Erythroblast (primary cell): Measurements from ENCODE around the gene CYLD.

Experiments
- DNase-seq, 2 experiments: peaks; one replicate each; lab custom pipeline; 2025; lab: John Stamatoyannopoulos, UW
- GATA1 ChIP-seq: IDR thresholded peaks from 2 replicates; pipeline ENCODE4 v1.6.1; 2011; ENCODE audit warnings: low read depth, mild to moderate bottlenecking, control low read depth, low read length, moderate library complexity
- POLR2A ChIP-seq: IDR thresholded peaks from 2 replicates; pipeline ENCODE4 v1.6.1; 2011; ENCODE audit warnings: mild to moderate bottlenecking, low read length

CYLD gene

DNA sequence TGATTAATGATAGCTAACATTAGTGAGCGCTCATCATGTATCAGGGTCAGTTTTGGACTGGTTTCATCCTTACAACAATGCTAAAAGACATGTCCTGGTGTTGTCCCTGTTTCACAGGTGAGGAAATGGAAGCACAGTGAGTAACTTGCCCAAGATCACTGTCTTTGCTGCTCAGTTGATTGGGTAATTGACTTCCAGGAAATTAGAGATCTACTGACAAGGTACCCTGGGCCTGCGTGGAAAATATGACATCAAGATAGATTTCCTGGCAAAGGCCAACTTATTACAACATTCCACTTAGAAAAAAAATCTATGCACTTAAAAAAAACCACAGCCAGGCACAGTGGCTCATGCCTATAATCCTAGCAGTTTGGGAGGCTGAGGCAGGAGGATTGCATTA lies 96.3 kb downstream of the CYLD start:
- DNase-seq, result peak in 1 of 2 experiments; percentile 33
- TF ChIP-seq GATA1, result no peak
- TF ChIP-seq POLR2A, result no peak

- no peak for DNase-seq
- TF ChIP-seq POLR2A (no peak), GATA1 (no peak)
These were observed 97.0 kb downstream of the CYLD start for GRCh38 chr16:50838885-50839284.

- DNase-seq, result no peak
- TF ChIP-seq POLR2A (no peak), GATA1 (no peak)
These were observed 97.5 kb downstream of the CYLD start for GRCh38 chr16:50839356-50839755.

DNA sequence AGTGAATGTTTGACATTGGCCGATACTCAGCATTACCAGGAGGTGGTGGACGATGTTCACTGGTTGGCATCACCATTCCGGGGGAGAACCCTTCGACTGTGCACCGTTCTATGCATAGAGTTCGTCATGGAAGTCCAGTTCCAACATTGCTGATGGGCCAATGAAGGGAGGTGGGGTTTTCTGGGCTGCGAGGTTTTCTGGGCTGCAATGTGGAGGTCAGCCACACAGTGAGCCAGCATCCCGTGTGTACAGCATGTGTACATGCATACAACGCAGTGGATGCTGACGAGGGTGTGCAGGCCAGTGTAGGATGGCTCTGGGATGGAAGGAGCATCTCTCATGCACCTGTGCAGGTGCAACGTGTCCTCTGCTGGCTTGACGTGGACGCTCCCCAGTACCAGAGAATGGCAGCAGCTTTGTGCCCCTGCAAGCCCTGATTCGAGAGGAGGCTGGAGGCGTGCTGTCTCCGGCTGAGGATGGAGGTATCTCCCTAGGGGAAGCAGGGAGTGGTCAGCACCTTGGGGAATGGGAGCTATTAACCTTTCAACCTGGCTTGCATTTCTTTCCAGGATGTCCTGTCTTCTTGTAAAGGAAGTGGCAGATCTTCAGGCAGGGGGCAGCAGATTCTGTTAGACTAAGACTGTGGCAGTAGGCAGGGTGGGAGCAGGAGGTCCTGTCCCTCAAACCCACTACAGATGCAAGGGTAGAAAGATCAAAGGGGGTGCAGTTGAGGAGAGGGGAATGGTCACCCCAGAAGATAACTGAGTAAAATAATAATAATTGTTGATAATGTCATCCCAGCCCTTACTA lies 98.2 kb downstream of the CYLD start:
- TF ChIP-seq GATA1, result no peak
- TF ChIP-seq POLR2A, result no peak

GRCh38 chr16:50841081-50841886 lies 99.4 kb downstream of the CYLD start:
- TF ChIP-seq POLR2A (peak; percentile 63), GATA1 (peak; percentile 71)

More for the DNA sequence above, 98.2 kb downstream of the CYLD start:
- peak; percentile 31 to 32 for DNase-seq

GRCh38 chr16:50842013-50842505 lies 100.2 kb downstream of the CYLD start:
- TF ChIP-seq POLR2A (no peak), GATA1 (no peak)
- DNase-seq, result no peak

More at GRCh38 chr16:50841081-50841886, 99.4 kb downstream of the CYLD start:
- DNase-seq, result peak; percentile 94 to 97

- TF ChIP-seq GATA1, result no peak
- no peak for TF ChIP-seq POLR2A
- DNase-seq, result no peak
These were observed 100.7 kb downstream of the CYLD start for GRCh38 chr16:50842589-50842988.

- no peak for TF ChIP-seq GATA1
- TF ChIP-seq POLR2A, result no peak
- no peak for DNase-seq
These were observed 103.0 kb downstream of the CYLD start for GRCh38 chr16:50844840-50845239.

- no peak for DNase-seq
These were observed 103.4 kb downstream of the CYLD start for GRCh38 chr16:50845296-50845695.

GRCh38 chr16:50846511-50846910 lies 104.6 kb downstream of the CYLD start:
- no peak for DNase-seq
- TF ChIP-seq POLR2A, result no peak
- no peak for TF ChIP-seq GATA1

More at GRCh38 chr16:50845296-50845695, 103.4 kb downstream of the CYLD start:
- TF ChIP-seq GATA1 (no peak), POLR2A (no peak)

DNA sequence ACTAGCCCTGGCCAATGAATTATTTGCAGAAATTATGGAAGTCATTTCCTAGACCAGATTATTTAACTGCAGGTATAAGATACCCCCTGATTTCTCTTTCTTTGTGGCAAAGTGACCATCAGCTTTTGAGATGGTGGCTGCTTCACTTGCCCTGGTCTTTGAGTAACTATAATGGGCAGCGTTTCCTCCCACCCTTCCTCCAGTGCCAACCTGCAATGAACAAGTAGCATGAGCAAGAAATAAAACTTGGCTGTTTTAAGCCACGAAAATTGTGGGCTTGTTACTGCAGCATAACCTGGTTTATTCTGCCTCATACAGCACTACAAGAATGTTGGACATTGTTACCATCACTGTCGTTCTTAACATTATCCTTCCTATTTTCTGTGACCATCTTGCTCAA lies 105.3 kb downstream of the CYLD start:
- no peak for DNase-seq
- no peak for TF ChIP-seq POLR2A

- TF ChIP-seq GATA1 (no peak), POLR2A (no peak)
- DNase-seq, result no peak
These were observed 107.0 kb downstream of the CYLD start for GRCh38 chr16:50848755-50849514.
